ENCODE measurements around the gene TEX35.
A peak's percentile ranks its signal among the peaks of the same experiment; 100 is the strongest.
"Not testable (repeated sequence)": the region's sequence is repeated elsewhere in the genome, so short reads cannot be mapped to it uniquely, and the experiment has no call there.

The TEX35 gene

DNA sequence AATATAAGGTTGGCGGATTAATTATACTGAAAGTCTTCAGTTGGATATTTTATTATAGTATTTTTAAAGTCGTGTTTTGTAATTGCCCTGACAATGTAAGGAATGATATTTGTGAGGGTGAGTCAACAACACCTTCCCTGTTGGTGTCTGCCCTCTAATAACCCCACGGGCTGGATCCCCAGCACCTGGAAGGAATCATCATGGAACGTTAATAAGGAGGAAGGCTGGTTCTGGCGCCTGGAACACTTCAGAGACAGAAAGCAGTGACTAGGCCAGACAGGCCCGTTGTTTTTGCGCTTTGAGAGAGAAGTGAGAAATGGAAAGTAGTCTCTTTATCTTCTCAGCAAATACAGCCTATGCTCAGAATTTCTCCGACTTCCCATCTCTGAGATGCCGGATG lies 31.6 kb downstream of the TEX35 start:
- Histone ChIP-seq H3K4me3 (ENCODE audit: low read depth in 1 of 2, low read length in 2 of 2) (peak overlapping the region in 1 of 2 donors; percentile 96), H3K4me1 (ENCODE audit: control insufficient read depth in 1 of 2, insufficient read depth in 2 of 2, low read length in 2 of 2) (peaks cover 3 to 35% of the 10 kb centered on the region in 2 donors), H3K27ac (ENCODE audit: low read length) (peak overlapping the region; percentile 45), H3K27me3 (ENCODE audit: low read depth, low read length) (no peaks in the 10 kb centered on the region), H3K9me3 (ENCODE audit: control insufficient read depth in 1 of 2, low read length in 2 of 2) (no peaks in the 10 kb centered on the region), H3K36me3 (ENCODE audit: control insufficient read depth in 1 of 2, insufficient read depth in 2 of 2, low read length in 2 of 2) (peaks cover 5 to 9% of the 10 kb centered on the region in 2 donors)

DNA sequence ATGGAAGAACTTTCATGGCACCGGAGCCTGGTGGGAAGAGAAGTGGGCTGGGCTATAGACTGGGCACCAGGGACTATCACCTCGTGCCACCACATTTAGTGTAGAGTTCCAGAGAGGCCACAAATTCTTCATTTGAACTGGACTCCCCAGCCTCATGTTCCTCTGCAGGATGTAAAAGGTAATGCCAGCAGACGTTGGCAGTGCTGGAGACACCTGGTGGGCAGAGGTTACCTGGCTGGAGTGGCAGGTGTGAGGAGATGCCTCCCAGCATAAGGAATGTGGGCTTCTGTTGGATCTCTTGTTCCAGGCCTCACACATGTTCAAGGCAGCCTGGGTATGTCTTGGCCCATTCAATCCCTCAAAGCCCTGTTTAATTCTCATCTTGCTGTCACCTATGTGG lies 35.2 kb downstream of the TEX35 start:
- peaks cover 5 to 9% of the 10 kb centered on the region in 2 donors for H3K36me3 ChIP-seq (ENCODE audit: control insufficient read depth in 1 of 2, insufficient read depth in 2 of 2, low read length in 2 of 2)
- H3K27ac ChIP-seq (ENCODE audit: low read length) = no peak overlapping the region
- H3K27me3 ChIP-seq (ENCODE audit: low read depth, low read length) = no peaks in the 10 kb centered on the region
- H3K9me3 ChIP-seq (ENCODE audit: control insufficient read depth in 1 of 2, low read length in 2 of 2) = no peaks in the 10 kb centered on the region
- no peak overlapping the region for H3K4me3 ChIP-seq (ENCODE audit: low read depth in 1 of 2, low read length in 2 of 2)
- peaks cover 3 to 27% of the 10 kb centered on the region in 2 donors for H3K4me1 ChIP-seq (ENCODE audit: control insufficient read depth in 1 of 2, insufficient read depth in 2 of 2, low read length in 2 of 2)

DNA sequence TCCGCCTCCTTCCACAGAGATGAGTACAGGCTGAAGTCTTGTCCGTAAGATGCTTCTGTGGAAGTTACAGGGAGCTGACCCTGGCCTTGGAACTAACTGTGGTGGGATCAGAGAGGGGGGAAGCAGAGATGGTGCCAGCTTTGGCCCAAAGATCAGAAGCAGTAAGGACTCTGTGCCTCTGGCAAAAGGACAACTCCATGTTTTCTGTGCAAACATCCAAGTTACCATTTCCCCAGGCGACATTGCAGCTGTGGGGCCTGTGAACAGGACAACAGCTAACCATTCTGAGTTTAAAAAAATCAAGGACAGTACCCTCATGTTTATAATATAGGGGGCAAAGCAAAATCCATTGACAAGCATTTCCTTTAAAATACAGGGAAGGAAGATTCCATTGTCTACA lies 38.4 kb downstream of the TEX35 start:
- Histone ChIP-seq H3K36me3 (ENCODE audit: control insufficient read depth in 1 of 2, insufficient read depth in 2 of 2, low read length in 2 of 2) (peaks cover 0 to 5% of the 10 kb centered on the region in 2 donors), H3K4me3 (ENCODE audit: low read depth in 1 of 2, low read length in 2 of 2) (no peak overlapping the region), H3K4me1 (ENCODE audit: control insufficient read depth in 1 of 2, insufficient read depth in 2 of 2, low read length in 2 of 2) (no peaks in the 10 kb centered on the region), H3K9me3 (ENCODE audit: control insufficient read depth in 1 of 2, low read length in 2 of 2) (no peaks in the 10 kb centered on the region), H3K27ac (ENCODE audit: low read length) (no peak overlapping the region), H3K27me3 (ENCODE audit: low read depth, low read length) (no peaks in the 10 kb centered on the region)

DNA sequence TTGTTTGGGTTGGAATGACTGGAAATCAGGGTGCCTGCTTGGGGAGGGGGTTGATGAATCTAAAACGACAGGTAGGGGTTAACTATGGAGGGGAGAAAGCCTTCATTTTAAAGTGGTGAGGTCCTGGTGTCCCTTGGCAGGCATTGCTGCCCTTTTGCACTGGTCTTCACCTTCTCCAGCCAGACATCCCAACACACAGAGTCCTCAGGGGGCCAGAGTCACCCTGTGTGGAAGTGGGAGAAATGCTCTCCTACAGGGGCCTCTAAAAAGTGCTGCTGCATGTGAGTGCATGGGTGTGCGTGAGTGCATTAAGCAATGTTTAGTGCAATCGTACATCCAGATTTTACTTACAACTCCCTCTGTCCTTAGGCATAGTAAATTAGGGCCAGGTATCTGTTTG lies 39.0 kb downstream of the TEX35 start:
- no peaks in the 10 kb centered on the region for H3K4me1 ChIP-seq (ENCODE audit: control insufficient read depth in 1 of 2, insufficient read depth in 2 of 2, low read length in 2 of 2)
- H3K9me3 ChIP-seq (ENCODE audit: control insufficient read depth in 1 of 2, low read length in 2 of 2) = no peaks in the 10 kb centered on the region
- no peak overlapping the region for H3K27ac ChIP-seq (ENCODE audit: low read length)
- no peaks in the 10 kb centered on the region for H3K27me3 ChIP-seq (ENCODE audit: low read depth, low read length)
- no peak overlapping the region for H3K4me3 ChIP-seq (ENCODE audit: low read depth in 1 of 2, low read length in 2 of 2)
- H3K36me3 ChIP-seq (ENCODE audit: control insufficient read depth in 1 of 2, insufficient read depth in 2 of 2, low read length in 2 of 2) = peaks cover 0 to 5% of the 10 kb centered on the region in 2 donors

DNA sequence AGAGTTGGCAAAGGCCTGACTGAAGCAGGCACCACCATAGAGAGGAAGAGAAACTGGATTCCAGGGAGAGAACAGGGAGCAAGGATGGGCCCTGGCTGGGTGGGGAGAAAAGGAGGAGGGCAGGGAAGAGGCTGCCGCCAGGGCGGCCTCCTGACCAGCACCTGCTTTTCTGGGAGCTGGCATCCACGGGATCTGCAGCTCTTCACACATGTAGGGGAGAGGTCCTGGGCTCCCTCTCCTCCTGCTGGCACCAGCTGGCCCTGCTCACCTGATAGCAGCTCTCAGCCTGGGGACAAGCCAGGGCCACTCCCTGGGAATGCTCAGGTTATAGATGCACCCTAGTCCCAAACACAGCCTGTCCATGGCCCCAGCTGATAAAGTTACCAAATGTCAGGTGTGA lies 39.9 kb downstream of the TEX35 start:
- Histone ChIP-seq H3K4me3 (ENCODE audit: low read depth in 1 of 2, low read length in 2 of 2) (no peak overlapping the region), H3K27me3 (ENCODE audit: low read depth, low read length) (no peaks in the 10 kb centered on the region), H3K36me3 (ENCODE audit: control insufficient read depth in 1 of 2, insufficient read depth in 2 of 2, low read length in 2 of 2) (peaks cover 0 to 4% of the 10 kb centered on the region in 2 donors), H3K4me1 (ENCODE audit: control insufficient read depth in 1 of 2, insufficient read depth in 2 of 2, low read length in 2 of 2) (no peaks in the 10 kb centered on the region), H3K27ac (ENCODE audit: low read length) (no peak overlapping the region), H3K9me3 (ENCODE audit: control insufficient read depth in 1 of 2, low read length in 2 of 2) (no peaks in the 10 kb centered on the region)

DNA sequence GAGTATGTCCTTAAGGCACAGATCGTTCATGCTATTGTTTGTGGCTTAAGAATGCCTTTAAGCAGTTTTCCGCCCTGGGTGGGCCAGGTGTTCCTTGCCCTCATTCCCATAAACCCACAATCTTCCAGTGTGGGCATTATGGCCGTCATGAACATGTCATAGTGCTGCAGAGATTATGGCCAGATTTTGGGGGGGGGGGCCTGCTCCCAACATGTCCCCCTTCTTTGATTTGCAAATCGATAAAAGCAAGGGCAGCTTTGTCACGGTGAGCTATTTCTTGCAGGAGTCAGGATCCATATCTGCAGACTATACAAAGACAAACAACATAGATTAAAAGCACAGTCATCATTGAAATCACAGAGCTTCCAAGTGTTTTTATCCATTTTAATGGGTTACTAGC lies 41.4 kb downstream of the TEX35 start:
- not testable (repeated sequence) for H3K27ac ChIP-seq (ENCODE audit: low read length); H3K9me3 ChIP-seq (ENCODE audit: control insufficient read depth in 1 of 2, low read length in 2 of 2); H3K4me3 ChIP-seq (ENCODE audit: low read depth in 1 of 2, low read length in 2 of 2); H3K4me1 ChIP-seq (ENCODE audit: control insufficient read depth in 1 of 2, insufficient read depth in 2 of 2, low read length in 2 of 2); H3K36me3 ChIP-seq (ENCODE audit: control insufficient read depth in 1 of 2, insufficient read depth in 2 of 2, low read length in 2 of 2); H3K27me3 ChIP-seq (ENCODE audit: low read depth, low read length)

DNA sequence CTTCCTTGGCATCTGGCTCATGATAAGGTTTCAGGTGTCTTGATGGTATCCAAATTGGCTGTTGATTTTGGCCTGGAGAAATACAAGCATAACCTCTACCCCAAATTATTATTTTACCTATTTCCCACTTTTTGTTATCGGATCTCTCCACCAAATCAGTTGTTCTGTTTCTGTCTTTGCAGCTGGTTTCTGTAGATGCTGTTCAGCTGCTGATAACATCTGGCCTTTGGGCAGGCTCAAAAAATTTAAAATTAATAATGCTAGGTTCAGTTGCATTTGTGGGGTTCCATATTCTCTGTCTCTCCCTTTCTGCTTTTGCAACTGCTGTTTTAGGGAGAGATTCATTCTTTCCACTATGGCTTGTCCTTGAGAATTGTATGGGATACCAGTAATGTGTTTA lies 42.7 kb downstream of the TEX35 start:
- not testable (repeated sequence) for H3K27ac ChIP-seq (ENCODE audit: low read length); H3K9me3 ChIP-seq (ENCODE audit: control insufficient read depth in 1 of 2, low read length in 2 of 2); H3K36me3 ChIP-seq (ENCODE audit: control insufficient read depth in 1 of 2, insufficient read depth in 2 of 2, low read length in 2 of 2); H3K4me1 ChIP-seq (ENCODE audit: control insufficient read depth in 1 of 2, insufficient read depth in 2 of 2, low read length in 2 of 2); H3K4me3 ChIP-seq (ENCODE audit: low read depth in 1 of 2, low read length in 2 of 2); H3K27me3 ChIP-seq (ENCODE audit: low read depth, low read length)

DNA sequence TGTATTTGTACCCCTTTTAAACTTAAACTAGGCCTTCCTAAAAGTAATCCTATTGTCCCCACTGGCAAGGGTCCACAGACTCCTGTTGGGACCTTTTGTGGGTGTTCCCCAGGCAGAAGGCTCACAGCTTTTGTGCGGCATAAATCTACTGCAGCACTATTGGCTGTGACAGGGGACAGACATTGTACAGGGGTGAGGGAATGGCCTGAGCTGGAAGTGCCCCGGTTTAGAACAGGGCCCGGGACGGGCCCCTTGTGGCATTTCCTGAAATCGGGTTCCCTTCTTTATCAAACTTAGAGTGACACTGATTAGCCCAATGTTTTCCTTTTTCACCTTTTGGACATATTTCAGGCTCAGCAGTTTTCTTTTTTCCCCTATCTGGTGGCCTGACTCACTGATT lies 45.9 kb downstream of the TEX35 start:
- H3K27ac ChIP-seq (ENCODE audit: low read length); H3K36me3 ChIP-seq (ENCODE audit: control insufficient read depth in 1 of 2, insufficient read depth in 2 of 2, low read length in 2 of 2); H3K4me1 ChIP-seq (ENCODE audit: control insufficient read depth in 1 of 2, insufficient read depth in 2 of 2, low read length in 2 of 2); H3K27me3 ChIP-seq (ENCODE audit: low read depth, low read length); H3K9me3 ChIP-seq (ENCODE audit: control insufficient read depth in 1 of 2, low read length in 2 of 2); H3K4me3 ChIP-seq (ENCODE audit: low read depth in 1 of 2, low read length in 2 of 2): not testable (repeated sequence)

DNA sequence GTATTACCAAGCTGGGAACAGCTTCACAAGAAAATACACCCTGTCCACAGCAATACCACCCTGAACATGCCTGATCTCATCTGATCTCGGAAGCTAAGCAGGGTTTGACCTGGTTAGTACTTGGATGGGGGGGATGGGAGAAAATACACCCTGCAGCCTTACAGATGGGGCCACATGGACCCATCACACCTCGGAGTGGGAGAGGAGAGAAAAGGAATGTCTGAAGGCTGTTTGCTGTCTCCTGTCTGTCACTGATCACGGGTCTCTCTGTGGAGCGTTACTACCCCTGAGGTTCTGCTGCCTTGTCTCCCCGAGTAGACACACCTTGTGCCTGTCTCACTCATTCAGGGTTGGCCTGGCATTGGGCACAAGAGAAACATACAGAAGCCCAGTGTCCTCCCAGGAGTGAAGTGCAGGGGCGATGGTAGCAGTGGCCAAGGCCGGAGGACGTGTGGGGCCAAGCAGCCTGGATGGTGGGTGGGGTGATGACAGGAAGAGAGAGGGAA lies 48.0 kb downstream of the TEX35 start:
- no peaks in the 10 kb centered on the region for H3K4me1 ChIP-seq (ENCODE audit: control insufficient read depth in 1 of 2, insufficient read depth in 2 of 2, low read length in 2 of 2)
- no peaks in the 10 kb centered on the region for H3K36me3 ChIP-seq (ENCODE audit: control insufficient read depth in 1 of 2, insufficient read depth in 2 of 2, low read length in 2 of 2)
- no peak overlapping the region for H3K27ac ChIP-seq (ENCODE audit: low read length)
- H3K4me3 ChIP-seq (ENCODE audit: low read depth in 1 of 2, low read length in 2 of 2) = no peak overlapping the region
- no peaks in the 10 kb centered on the region for H3K27me3 ChIP-seq (ENCODE audit: low read depth, low read length)
- H3K9me3 ChIP-seq (ENCODE audit: control insufficient read depth in 1 of 2, low read length in 2 of 2) = no peaks in the 10 kb centered on the region

DNA sequence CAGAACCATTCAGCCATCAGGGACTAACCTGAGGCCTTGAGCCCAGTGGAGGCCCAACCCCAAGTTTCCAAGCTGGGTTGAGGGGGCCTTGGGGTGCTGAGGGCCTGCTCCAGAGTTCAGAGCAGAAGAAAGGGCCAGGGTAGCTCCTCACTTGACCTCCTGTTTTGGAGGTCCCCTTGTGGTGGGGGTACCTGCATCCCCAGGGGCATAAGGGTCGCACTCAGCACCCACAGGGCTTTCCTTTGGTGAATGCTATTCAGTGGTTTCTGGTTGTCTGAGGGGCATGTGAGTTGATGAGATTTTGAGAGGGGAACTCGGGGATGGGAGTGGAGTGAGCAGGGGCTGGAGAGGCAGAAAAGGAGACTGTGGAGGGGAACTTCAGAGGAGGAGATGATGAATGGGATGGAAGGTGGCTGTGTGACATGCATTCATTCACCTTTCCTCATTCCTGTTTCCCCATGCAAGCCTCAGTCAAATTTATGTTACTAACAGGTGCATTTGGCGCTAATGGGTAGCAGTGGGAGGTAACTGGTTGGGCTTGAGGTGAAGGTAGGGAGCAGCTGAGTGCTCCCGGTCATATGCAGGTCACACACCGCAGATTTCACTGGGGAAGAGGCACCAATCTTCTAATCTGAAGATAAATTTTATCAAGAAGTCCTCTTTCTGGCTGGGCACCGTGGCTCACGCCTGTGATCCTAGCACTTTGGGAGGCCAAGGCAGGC lies 50.4 kb downstream of the TEX35 start:
- H3K9me3 ChIP-seq (ENCODE audit: control insufficient read depth in 1 of 2, low read length in 2 of 2) = peaks cover 0 to 7% of the 10 kb centered on the region in 2 donors
- no peak overlapping the region for H3K27ac ChIP-seq (ENCODE audit: low read length)
- H3K27me3 ChIP-seq (ENCODE audit: low read depth, low read length) = no peaks in the 10 kb centered on the region
- H3K4me1 ChIP-seq (ENCODE audit: control insufficient read depth in 1 of 2, insufficient read depth in 2 of 2, low read length in 2 of 2) = no peaks in the 10 kb centered on the region
- no peaks in the 10 kb centered on the region for H3K36me3 ChIP-seq (ENCODE audit: control insufficient read depth in 1 of 2, insufficient read depth in 2 of 2, low read length in 2 of 2)
- no peak overlapping the region for H3K4me3 ChIP-seq (ENCODE audit: low read depth in 1 of 2, low read length in 2 of 2)

DNA sequence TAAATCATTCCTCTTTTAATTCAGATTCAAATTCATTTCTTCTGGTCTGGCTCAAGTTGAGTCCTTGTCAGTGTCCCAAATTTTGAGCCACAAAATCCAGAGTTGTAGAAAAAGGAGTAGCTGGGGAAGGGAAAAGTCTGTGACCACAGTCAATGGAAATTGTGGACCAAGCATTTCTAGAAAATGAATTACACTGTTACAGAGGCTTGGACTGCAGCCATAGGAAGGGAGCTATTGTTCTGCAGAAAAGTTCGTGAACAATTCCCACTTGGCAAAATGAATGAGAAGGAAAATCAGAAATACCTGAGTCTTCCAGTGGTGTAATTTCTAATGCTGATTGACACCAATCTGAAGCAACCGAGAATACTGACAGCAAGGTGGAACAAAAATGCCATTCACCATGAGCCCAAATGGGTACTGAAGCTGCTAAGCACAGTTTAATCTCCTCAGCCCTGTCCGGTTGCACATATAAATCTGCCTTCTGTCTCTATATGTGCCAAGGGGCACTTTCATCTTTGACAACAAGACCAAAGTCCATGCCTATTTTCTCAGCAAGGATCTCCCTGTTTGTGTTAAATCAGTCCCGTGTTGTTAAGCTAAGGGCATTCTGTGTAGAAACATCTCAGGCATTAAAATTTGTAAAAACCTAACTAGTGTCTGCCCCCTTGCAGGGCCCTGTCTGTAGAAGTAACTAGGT lies 51.3 kb downstream of the TEX35 start:
- peaks cover 0 to 7% of the 10 kb centered on the region in 2 donors for H3K9me3 ChIP-seq (ENCODE audit: control insufficient read depth in 1 of 2, low read length in 2 of 2)
- no peak overlapping the region for H3K4me3 ChIP-seq (ENCODE audit: low read depth in 1 of 2, low read length in 2 of 2)
- no peak overlapping the region for H3K27ac ChIP-seq (ENCODE audit: low read length)
- no peaks in the 10 kb centered on the region for H3K27me3 ChIP-seq (ENCODE audit: low read depth, low read length)
- no peaks in the 10 kb centered on the region for H3K36me3 ChIP-seq (ENCODE audit: control insufficient read depth in 1 of 2, insufficient read depth in 2 of 2, low read length in 2 of 2)
- H3K4me1 ChIP-seq (ENCODE audit: control insufficient read depth in 1 of 2, insufficient read depth in 2 of 2, low read length in 2 of 2) = no peaks in the 10 kb centered on the region

Data from muscle layer of duodenum (tissue), 2 donors.